ENCODE measurements around the gene TMEM52. TPM values are rescaled to one million over a fixed set of nuclear protein-coding genes. Genes with fewer than 3 reads are reported as not detected.

TMEM52 gene
- polyA plus RNA-seq, 2 of the 4 experiments (the other 2 are of a cell fraction), result 0.36 to 0.41 TPM

DNA sequence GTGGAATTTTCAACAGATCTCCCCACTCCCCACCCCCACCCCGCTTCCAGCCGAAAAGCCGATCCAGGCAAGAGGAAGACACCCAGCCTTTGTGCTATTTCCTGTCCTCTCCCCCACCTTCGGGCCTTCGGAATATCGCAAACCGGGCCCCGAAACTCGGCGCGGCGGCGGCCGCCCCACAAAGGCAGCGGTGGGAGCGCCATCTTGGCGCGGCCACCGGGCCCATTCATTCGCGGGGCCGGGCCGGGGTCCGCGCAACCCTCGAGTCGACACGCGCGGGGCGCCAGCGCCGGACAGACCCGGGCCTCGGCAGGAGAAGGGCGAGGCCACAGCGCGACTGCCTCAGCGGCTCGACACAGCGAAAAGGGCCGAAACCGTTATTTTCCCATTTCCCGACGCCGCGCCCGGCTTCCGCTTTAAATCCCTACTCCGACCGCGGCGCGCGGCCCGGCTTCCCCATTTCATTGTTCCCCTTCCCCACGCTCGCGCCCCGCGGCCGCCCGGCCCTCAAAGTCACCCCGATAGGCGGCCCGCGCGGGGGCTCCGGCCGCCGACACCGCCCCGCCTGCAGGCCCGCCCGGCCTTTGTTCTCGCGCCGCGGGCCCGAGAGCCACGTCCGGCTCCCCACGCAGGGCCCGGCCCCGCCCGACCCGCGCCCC is 29.1 kb downstream of the TMEM52 start:
- Histone ChIP-seq H3K4me2 (peak overlapping the region; percentile 92), H3K9me3 (no peaks in the 10 kb centered on the region), H3K4me3 (peak overlapping the region; percentile 89), H3K27ac (peak overlapping the region; percentile 97 to 100), H3K4me1 (peaks cover 35% of the 10 kb centered on the region)
- DNase-seq (ENCODE audit: low read depth in 1 of 2, low spot score in 1 of 2), result peak in 1 of 2 experiments; percentile 46
- ChIA-PET CTCF (interaction anchor here (5.2 kb wide), 1 partner anchor 18 kb away, joined by 40 read pairs; no protein-coding TSS in a partner anchor), POLR2A (interaction anchor here (0.6 kb wide), 1 partner anchor 17 kb away, joined by 3 read pairs; no protein-coding TSS in a partner anchor)
- WGBS (ENCODE audit: missing lambda C conversion rate), result 0% methylated on average over 11 of the region's 88 CpGs
- TF ChIP-seq USF2 (IDR thresholded peaks at IDR 0.05) (no peak), CHD4 (IDR thresholded peaks at IDR 0.05; ENCODE audit: borderline replicate concordance) (no peak), FOSL2 (IDR thresholded peaks at IDR 0.05) (no peak), FOSL2 (CRISPR knock-in tag; IDR thresholded peaks at IDR 0.05) (no peak), ZSCAN20 (CRISPR knock-in tag; IDR thresholded peaks at IDR 0.05) (no peak), FOSB (CRISPR knock-in tag; IDR thresholded peaks at IDR 0.05) (no peak), ZC3H11A (IDR thresholded peaks at IDR 0.05) (no peak), HEYL (CRISPR knock-in tag; IDR thresholded peaks at IDR 0.05) (no peak), JUNB (IDR thresholded peaks at IDR 0.05) (no peak), BHLHE40 (IDR thresholded peaks at IDR 0.05; ENCODE audit: low read depth, low read length) (no peak), ZFP36 (IDR thresholded peaks at IDR 0.05; ENCODE audit: borderline replicate concordance, partially characterized antibody) (no peak), PHF8 (IDR thresholded peaks at IDR 0.05; ENCODE audit: borderline replicate concordance, low read depth) (no peak), ZNF302 (CRISPR knock-in tag; IDR thresholded peaks at IDR 0.05) (no peak), RFX5 (IDR thresholded peaks at IDR 0.05) (no peak)
- TF ChIP-seq, protein P1, sequence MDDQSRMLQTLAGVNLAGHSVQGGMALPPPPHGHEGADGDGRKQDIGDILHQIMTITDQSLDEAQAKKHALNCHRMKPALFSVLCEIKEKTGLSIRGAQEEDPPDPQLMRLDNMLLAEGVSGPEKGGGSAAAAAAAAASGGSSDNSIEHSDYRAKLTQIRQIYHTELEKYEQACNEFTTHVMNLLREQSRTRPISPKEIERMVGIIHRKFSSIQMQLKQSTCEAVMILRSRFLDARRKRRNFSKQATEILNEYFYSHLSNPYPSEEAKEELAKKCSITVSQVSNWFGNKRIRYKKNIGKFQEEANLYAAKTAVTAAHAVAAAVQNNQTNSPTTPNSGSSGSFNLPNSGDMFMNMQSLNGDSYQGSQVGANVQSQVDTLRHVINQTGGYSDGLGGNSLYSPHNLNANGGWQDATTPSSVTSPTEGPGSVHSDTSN (IDR thresholded peaks at IDR 0.05), result no peak
- TF ChIP-seq, protein P2, sequence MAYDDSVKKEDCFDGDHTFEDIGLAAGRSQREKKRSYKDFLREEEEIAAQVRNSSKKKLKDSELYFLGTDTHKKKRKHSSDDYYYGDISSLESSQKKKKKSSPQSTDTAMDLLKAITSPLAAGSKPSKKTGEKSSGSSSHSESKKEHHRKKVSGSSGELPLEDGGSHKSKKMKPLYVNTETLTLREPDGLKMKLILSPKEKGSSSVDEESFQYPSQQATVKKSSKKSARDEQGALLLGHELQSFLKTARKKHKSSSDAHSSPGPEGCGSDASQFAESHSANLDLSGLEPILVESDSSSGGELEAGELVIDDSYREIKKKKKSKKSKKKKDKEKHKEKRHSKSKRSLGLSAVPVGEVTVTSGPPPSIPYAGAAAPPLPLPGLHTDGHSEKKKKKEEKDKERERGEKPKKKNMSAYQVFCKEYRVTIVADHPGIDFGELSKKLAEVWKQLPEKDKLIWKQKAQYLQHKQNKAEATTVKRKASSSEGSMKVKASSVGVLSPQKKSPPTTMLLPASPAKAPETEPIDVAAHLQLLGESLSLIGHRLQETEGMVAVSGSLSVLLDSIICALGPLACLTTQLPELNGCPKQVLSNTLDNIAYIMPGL (CRISPR knock-in tag; IDR thresholded peaks at IDR 0.05; ENCODE audit: borderline replicate concordance), result no peak
- TF ChIP-seq, protein P3, sequence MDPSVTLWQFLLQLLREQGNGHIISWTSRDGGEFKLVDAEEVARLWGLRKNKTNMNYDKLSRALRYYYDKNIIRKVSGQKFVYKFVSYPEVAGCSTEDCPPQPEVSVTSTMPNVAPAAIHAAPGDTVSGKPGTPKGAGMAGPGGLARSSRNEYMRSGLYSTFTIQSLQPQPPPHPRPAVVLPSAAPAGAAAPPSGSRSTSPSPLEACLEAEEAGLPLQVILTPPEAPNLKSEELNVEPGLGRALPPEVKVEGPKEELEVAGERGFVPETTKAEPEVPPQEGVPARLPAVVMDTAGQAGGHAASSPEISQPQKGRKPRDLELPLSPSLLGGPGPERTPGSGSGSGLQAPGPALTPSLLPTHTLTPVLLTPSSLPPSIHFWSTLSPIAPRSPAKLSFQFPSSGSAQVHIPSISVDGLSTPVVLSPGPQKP (IDR thresholded peaks at IDR 0.05; ENCODE audit: low read depth, low read length), result no peak
- TF ChIP-seq, protein P4, sequence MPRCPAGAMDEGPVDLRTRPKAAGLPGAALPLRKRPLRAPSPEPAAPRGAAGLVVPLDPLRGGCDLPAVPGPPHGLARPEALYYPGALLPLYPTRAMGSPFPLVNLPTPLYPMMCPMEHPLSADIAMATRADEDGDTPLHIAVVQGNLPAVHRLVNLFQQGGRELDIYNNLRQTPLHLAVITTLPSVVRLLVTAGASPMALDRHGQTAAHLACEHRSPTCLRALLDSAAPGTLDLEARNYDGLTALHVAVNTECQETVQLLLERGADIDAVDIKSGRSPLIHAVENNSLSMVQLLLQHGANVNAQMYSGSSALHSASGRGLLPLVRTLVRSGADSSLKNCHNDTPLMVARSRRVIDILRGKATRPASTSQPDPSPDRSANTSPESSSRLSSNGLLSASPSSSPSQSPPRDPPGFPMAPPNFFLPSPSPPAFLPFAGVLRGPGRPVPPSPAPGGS (IDR thresholded peaks at IDR 0.05), result no peak
- no peak for FAIRE-seq
- peak; percentile 20 to 27; a peak in 5 of 6 replicates for ATAC-seq

DNA sequence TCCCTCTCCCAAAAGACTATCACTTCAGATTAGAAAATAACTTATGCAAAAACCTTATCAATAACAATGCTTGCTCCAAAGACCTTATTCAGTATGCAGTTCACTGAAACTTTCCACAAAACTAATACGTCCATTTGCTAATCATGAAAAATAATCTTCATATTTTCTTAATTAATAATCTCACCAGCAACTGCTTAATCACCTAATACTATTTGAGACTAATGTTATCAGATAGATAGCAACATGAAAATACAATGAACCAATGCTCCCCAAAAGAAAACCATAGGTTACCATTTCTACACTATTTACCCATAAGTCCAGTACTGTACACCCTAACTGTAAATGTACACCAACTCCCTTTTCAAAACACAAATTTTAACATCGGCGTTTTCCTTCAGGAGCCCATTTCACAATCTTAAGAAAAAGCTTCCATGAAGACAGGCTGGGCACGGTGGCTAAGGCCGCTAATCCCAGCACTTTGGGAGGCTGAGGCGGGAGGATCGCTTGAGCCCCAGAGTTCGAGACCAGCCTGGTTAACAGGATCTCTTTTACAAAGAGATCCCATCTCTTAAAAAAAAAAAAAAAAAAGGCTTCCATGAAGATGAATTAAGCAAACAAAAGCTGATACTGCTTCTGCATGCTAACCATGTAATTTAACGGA is 29.9 kb downstream of the TMEM52 start:
- whole genome bisulfite sequencing (ENCODE audit: missing lambda C conversion rate), result 9% methylated on average over 9 of the region's 9 CpGs
- Histone ChIP-seq H3K9me3 (no peaks in the 10 kb centered on the region), H3K4me1 (peaks cover 30% of the 10 kb centered on the region), H3K4me2 (peak overlapping the region; percentile 92), H3K4me3 (peak overlapping the region; percentile 89), H3K27ac (peak overlapping the region; percentile 97 to 100)
- FAIRE-seq (peak; percentile 43), DNase-seq (ENCODE audit: low read depth in 1 of 2, low spot score in 1 of 2) (no peak), ATAC-seq (no peak)
- ChIA-PET CTCF (interaction anchor here (5.2 kb wide), 1 partner anchor 18 kb away, joined by 40 read pairs; no protein-coding TSS in a partner anchor), POLR2A (interaction anchor here (0.6 to 0.7 kb wide), 2 partner anchors 16 to 112 kb away, joined by 3 to 5 read pairs; no protein-coding TSS in a partner anchor)
- TF ChIP-seq CBX2 (IDR thresholded peaks at IDR 0.05; ENCODE audit: borderline replicate concordance, low read depth), result no peak
- TF ChIP-seq, protein P3 (IDR thresholded peaks at IDR 0.05; ENCODE audit: low read depth, low read length), result no peak
- TF ChIP-seq HOXB13 (CRISPR knock-in tag; IDR thresholded peaks at IDR 0.05; ENCODE audit: low read depth), result no peak
- no peak for TF ChIP-seq RNF2 (IDR thresholded peaks at IDR 0.05; ENCODE audit: borderline replicate concordance, low read depth)
- no peak for TF ChIP-seq EHMT2 (IDR thresholded peaks at IDR 0.05; ENCODE audit: low read depth)
- TF ChIP-seq TFCP2L1 (CRISPR knock-in tag; IDR thresholded peaks at IDR 0.05), result no peak
- no peak for TF ChIP-seq KDM5A (IDR thresholded peaks at IDR 0.05)
- TF ChIP-seq ZC3H11A (IDR thresholded peaks at IDR 0.05), result no peak
- TF ChIP-seq POLR2AphosphoS2 (conservative IDR thresholded peaks at IDR 0.05; ENCODE audit: low read length), result no peak
- TF ChIP-seq EP300 (IDR thresholded peaks at IDR 0.05), result no peak
- TF ChIP-seq, protein P4 (IDR thresholded peaks at IDR 0.05), result no peak
- TF ChIP-seq POLR2A (IDR thresholded peaks at IDR 0.05; ENCODE audit: low read length), result no peak
